ENCODE data around the gene RAB11A.

DNA sequence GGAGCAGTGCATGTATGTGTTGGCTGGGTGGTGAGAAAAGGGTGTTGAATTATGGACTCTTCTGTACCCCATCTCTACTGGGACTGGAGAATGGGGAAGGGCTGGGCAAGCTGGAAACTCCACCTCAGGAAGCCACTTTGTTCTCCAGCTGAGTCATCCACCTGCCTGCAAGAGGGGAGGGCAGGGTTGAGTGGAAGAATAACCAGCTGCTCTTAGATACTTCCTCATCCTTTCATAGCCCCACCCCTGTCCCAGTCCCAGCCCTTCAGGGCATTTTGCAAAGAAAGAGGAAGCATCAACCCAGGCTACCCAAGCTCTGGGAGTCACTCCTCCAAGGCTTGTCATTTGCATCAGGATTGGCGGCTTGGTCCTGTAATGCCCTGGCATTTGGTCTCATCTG, 33.1 kb downstream of the RAB11A start:
- TF ChIP-seq, protein P1, sequence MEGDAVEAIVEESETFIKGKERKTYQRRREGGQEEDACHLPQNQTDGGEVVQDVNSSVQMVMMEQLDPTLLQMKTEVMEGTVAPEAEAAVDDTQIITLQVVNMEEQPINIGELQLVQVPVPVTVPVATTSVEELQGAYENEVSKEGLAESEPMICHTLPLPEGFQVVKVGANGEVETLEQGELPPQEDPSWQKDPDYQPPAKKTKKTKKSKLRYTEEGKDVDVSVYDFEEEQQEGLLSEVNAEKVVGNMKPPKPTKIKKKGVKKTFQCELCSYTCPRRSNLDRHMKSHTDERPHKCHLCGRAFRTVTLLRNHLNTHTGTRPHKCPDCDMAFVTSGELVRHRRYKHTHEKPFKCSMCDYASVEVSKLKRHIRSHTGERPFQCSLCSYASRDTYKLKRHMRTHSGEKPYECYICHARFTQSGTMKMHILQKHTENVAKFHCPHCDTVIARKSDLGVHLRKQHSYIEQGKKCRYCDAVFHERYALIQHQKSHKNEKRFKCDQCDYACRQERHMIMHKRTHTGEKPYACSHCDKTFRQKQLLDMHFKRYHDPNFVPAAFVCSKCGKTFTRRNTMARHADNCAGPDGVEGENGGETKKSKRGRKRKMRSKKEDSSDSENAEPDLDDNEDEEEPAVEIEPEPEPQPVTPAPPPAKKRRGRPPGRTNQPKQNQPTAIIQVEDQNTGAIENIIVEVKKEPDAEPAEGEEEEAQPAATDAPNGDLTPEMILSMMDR (IDR thresholded peaks at IDR 0.05; ENCODE audit: extremely low read depth in 1 of 2, insufficient read depth in 1 of 2, low read depth in 1 of 2, low read length in 2 of 2), result no peak
- TF ChIP-seq POLR2A (IDR thresholded peaks at IDR 0.05; ENCODE audit: low read depth, low read length) (no peak), POLR2AphosphoS5 (IDR thresholded peaks at IDR 0.05; ENCODE audit: insufficient read depth, low read depth, low read length) (peak; percentile 10), GATA2 (IDR thresholded peaks at IDR 0.05; ENCODE audit: insufficient read depth, insufficient read length, low read depth, low read length) (no peak), MYC (IDR thresholded peaks at IDR 0.05; ENCODE audit: low read depth, low read length) (no peak), JUN (IDR thresholded peaks at IDR 0.05; ENCODE audit: borderline replicate concordance, insufficient read depth, insufficient read length, low read depth) (no peak), EZH2 (IDR thresholded peaks at IDR 0.05; ENCODE audit: borderline replicate concordance, low read depth, low read length, severe bottlenecking) (no peak), FOS (IDR thresholded peaks at IDR 0.05; ENCODE audit: borderline replicate concordance, insufficient read depth, low read length) (peak; percentile 69)
- TF ChIP-seq, protein P2, sequence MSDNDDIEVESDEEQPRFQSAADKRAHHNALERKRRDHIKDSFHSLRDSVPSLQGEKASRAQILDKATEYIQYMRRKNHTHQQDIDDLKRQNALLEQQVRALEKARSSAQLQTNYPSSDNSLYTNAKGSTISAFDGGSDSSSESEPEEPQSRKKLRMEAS (IDR thresholded peaks at IDR 0.05; ENCODE audit: insufficient read depth, insufficient read length), result no peak

Data from endothelial cell of umbilical vein (primary cell).